HG02870 (cell line): Measurements from ENCODE around the gene YWHAQ.

Source experiments
- ATAC-seq: cut with Tn5 transposase; IDR thresholded peaks from one replicate; pipeline ENCODE4 v1.9.1; 2021; ENCODE audit warnings: mild to moderate bottlenecking, moderate library complexity; ENCODE audit not compliant: unreplicated experiment

Gene YWHAQ

GRCh38 chr2:9655441-9656269 is 24.9 kb upstream of the YWHAQ start:
- peak; percentile 51 for ATAC-seq

DNA sequence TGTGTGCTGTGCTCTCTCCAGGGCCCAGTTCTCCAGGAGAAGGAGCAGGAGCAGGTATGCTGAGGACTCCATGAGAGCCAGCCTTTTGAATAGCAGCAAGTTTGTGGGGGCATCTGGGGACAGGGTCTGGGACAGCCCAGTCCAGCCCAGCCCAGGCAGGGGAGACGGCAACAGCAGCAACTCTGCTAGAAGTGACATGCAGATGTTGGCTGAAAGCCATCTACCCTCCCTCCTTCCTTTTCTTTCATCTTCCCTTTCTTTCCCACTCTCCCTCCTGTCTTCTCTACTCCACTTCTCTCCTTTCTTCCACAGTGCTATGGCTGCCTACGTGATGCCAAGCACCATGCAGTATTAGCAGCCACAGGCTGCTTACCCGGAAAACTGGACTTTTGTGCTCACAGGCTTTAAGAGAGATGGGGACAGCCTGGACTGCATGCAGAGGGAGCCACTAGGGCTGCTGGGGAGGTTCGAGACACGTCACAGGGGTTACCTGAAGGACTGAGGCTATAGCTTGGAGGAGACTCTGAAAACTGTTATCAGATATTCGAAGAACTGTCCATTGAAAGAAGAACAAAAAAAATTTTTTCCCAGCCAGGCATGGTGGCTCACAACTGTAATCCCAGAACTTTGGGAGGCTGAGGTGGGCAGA is 23.8 kb upstream of the YWHAQ start:
- ATAC-seq, result no peak

GRCh38 chr2:9653485-9654271 is 22.9 kb upstream of the YWHAQ start:
- ATAC-seq, result no peak

DNA sequence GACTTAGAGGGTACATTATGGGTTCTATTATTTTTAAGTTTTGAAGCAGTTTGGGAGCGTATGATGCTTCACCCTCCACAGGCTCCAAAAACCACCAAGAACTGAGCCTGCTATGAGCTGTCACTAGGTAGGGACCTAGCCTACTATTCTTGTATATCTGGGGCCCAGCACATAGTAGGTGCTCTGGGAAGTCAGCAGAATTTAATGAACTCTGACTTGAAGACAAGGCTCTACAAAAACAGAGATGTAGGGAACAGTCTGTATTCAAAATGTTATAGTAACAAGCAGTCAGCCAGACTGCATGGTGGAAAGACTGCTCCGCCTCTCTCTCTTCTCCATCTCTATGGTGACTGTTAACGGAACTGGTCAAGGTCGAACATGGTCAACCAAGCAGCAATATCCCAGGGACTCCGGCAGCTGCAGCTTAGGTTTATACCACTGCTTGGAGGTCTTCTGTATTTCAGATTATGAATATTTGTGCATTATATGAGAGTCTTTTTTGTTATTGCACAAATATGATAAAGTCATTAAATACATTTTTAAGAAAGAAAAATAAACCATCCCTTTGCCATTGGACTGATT is 22.2 kb upstream of the YWHAQ start:
- ATAC-seq, result no peak

DNA sequence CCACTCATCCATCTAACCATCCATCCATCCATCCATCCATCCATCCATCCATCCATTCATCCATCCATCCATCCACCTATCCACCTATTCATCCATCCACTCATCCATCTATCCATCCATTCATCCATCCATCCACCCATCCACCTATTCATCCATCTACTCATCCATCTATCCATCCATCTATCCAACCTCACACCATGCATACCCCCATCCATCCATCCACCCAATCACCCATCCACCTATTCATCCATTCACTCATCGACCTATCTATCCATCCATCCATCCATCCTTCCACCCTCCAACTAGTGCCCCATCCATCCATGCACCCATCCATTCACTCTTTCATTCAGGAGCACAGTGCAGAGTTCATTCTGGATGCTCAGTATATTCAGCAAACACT is 21.5 kb upstream of the YWHAQ start:
- ATAC-seq, result no peak

GRCh38 chr2:9650119-9650821 is 19.5 kb upstream of the YWHAQ start:
- no peak for ATAC-seq

- no peak for ATAC-seq
Observed at GRCh38 chr2:9649261-9649660, 18.5 kb upstream of the YWHAQ start.

GRCh38 chr2:9648821-9649220 is 18.0 kb upstream of the YWHAQ start:
- ATAC-seq, result no peak

DNA sequence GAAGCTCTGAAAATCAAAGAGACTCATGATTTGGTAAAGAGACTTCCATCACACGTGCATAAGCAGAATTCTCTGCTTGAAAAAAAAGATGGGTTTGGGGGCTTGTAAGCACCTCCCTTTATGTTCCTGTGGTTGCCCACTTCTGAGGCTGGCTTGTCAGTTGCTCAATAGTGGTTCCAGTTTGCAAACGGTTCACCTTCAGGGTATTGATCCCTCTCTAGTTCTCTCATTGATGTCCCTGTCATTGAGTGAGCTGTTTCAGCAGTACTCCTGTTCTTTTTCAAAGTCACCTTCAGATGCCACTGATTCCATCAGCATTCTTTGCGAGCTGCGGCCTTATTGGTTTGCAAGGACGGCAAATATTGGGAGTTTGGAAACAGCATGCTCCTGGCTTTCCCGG is 17.1 kb upstream of the YWHAQ start:
- no peak for ATAC-seq

DNA sequence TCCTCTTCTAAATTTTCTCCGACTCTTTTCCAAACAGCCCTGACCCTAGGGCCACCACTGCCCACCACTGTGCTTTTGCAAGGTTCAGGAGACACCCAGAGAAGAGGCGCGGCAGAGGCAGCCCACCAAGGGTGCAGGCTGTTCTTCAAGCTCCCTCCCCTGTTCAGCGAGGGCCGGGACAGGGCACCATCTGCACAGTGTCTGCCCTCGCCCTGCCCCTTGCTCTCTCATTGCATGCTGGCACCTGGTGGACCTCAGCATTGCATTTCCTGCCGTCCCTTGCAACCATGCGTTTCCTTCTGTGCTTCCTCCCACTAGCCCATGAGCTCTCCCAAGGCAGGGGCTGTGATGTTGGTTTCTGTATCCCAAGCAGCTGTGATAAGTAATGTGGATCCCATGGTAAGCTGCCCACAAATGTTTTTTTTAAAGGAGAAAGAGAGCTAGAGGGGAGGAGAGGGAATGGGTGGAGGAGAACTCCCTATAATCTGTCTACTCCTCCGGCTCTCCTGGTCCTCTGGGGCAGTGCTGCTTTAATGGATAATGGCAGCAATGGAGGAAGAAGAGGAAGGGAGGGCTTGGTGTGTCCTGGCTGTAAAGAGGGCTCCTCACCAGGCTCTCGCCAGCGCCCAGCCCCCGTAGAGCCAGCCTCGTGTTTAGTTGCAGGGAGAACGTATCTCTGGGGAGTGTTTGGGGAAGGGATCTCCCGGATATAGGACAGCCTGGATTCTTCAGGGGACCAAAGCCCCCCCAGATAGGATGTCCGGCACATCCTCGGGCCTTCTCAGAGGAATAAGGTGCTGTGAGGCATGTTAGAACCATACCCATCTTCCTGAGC is 15.6 kb upstream of the YWHAQ start:
- ATAC-seq, result no peak

DNA sequence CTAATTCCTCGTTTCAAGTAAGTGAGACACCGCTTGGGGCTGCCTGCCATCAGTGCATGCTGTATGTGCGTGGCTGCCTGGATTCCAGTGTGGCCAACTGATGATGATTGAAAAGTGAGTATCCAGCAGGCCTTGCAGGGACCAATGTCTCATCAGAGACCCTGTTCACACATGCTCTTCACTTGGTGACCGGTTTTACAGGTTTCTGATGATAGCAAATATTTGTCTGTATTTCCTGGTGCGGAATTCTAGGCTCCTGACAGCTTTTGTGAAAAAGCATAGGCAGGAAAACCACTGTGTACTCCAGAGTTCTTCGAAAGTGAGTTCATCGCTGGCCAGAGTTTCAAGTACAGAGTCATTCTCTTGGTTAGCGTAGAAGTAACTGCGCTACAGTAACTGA is 13.8 kb upstream of the YWHAQ start:
- ATAC-seq, result no peak

DNA sequence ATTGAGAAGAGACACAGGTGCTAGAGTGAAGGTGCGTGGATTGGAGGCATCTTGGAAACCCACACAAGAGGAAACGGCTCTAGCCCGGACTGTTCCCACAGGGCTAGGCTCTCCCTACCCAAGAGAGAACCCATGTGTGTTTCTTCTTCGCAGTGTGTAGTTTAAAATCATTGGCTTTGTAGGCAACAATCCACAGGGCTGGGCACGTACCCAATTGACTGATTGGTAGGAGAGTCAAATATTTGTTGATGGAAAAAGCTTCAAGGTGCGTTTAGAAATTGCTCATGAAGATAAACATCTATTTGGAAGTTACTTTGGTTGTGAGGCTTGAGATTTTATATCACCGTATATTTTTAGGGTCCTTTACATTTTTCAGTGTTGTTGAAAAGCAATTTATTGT is 13.2 kb upstream of the YWHAQ start:
- ATAC-seq, result no peak

GRCh38 chr2:9641641-9642040 is 10.8 kb upstream of the YWHAQ start:
- no peak for ATAC-seq

GRCh38 chr2:9640403-9641104 is 9.8 kb upstream of the YWHAQ start:
- ATAC-seq, result no peak

GRCh38 chr2:9639740-9640343 is 9.0 kb upstream of the YWHAQ start:
- no peak for ATAC-seq

DNA sequence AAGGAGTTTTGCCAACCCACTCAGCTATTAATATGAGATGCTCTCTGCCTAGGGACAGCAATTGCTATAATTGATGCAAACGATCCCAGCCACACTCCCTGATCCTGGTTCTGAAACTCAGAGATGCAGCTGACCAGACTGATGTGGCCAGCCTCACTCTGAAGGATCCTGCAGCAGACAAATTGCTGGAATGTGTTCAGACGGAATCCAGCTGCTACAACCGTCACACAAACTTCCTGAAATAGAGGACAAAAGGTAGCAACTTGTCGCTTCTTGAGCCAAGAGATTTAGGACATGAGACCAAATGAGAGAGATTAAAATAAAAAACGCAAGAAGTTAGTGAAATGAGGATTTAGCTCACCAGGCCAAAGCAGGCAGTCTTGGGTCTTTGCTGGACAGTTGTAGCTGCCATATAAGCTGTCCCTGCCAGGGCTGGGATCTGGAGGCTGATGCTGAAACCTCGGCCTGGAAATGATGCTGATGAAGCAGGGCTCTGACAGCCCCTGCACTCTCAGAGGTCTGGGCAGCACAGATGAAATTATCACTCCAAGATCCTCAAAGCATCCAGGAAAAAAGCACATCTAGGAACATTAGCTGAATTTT is 8.3 kb upstream of the YWHAQ start:
- ATAC-seq, result no peak

GRCh38 chr2:9638532-9638931 is 7.7 kb upstream of the YWHAQ start:
- no peak for ATAC-seq

DNA sequence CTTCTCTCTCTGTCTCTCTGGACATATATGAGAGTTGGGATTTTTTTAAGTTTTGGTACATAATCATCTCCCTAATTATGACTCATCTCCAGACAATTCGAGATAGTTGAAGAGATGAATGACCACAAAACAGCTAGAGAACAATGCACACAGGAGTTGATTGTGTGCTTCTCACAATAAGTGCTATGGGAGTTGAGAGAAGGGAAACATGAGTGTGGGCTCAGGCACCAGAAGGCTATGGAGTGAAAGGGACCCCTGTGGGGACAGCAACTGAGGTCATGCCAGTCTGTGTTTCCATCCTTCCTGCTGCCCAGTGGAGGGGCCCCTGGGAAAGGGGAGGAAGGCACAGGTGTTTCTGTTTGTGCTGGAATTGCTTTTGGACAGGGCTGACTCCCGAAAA is 6.5 kb upstream of the YWHAQ start:
- ATAC-seq, result no peak

- ATAC-seq, result no peak
Observed at GRCh38 chr2:9634133-9634532, 3.3 kb upstream of the YWHAQ start.
